ENCODE data around the gene EPAS1.

EPAS1 gene

GRCh38 chr2:46303233-46303632, 6.0 kb downstream of the EPAS1 start:
- no peak for TF ChIP-seq CTCF (conservative IDR thresholded peaks at IDR 0.05)
- no peak for TF ChIP-seq ZFX (IDR thresholded peaks at IDR 0.05)
- H3K27ac ChIP-seq = no peak overlapping the region

- H3K27ac ChIP-seq = no peak overlapping the region
- no peak for TF ChIP-seq CTCF (conservative IDR thresholded peaks at IDR 0.05)
Observed at GRCh38 chr2:46303822-46304221, 6.6 kb downstream of the EPAS1 start.

GRCh38 chr2:46304635-46305034, 7.4 kb downstream of the EPAS1 start:
- no peak overlapping the region for H3K27ac ChIP-seq
- no peak for TF ChIP-seq ZFX (IDR thresholded peaks at IDR 0.05)
- no peak for TF ChIP-seq CTCF (conservative IDR thresholded peaks at IDR 0.05)

GRCh38 chr2:46305187-46305586, 8.0 kb downstream of the EPAS1 start:
- TF ChIP-seq ZFX (IDR thresholded peaks at IDR 0.05) (no peak), CTCF (conservative IDR thresholded peaks at IDR 0.05) (no peak)
- no peak overlapping the region for H3K27ac ChIP-seq

GRCh38 chr2:46305767-46306166, 8.6 kb downstream of the EPAS1 start:
- TF ChIP-seq ZFX (IDR thresholded peaks at IDR 0.05) (no peak), CTCF (conservative IDR thresholded peaks at IDR 0.05) (no peak)
- no peak overlapping the region for H3K27ac ChIP-seq

GRCh38 chr2:46306330-46306751, 9.1 kb downstream of the EPAS1 start:
- H3K27ac ChIP-seq = peak overlapping the region; percentile 40; the same call in 1 of the 2 replicates
- TF ChIP-seq CTCF (conservative IDR thresholded peaks at IDR 0.05) (no peak), ZFX (IDR thresholded peaks at IDR 0.05) (no peak)

GRCh38 chr2:46306988-46307655, 9.9 kb downstream of the EPAS1 start:
- peak overlapping the region; percentile 71 for H3K27ac ChIP-seq
- TF ChIP-seq CTCF (conservative IDR thresholded peaks at IDR 0.05) = no peak
- TF ChIP-seq ZFX (IDR thresholded peaks at IDR 0.05) = no peak
